Activated naive CD4-positive, alpha-beta T cell treated with anti-CD3 and anti-CD28 coated beads for 36 hours (primary cell): Measurements from ENCODE around the gene VGF. TPM values are rescaled to one million over a fixed set of nuclear protein-coding genes. Genes with fewer than 3 reads are reported as not detected.

Source experiments
- CTCF ChIA-PET: fragments of 350-600 bp; sonication (Branson Sonifier 250); formaldehyde crosslinking; loops from one replicate; lab custom pipeline; 2021; ENCODE audit warnings: antibody characterized with exemption; lab: Charles Lee
- DNase-seq: peaks from one replicate; pipeline ENCODE4 v3.0.0-alpha.2; 2020
- H3K27ac Mint-ChIP-seq: one replicate; pipeline ENCODE4 v1.8.0; 2021; ENCODE audit warnings: mild to moderate bottlenecking, mixed read lengths
- H3K27me3 Mint-ChIP-seq: one replicate; pipeline ENCODE4 v1.8.0; 2021; ENCODE audit warnings: low read depth, mixed read lengths
- H3K36me3 Mint-ChIP-seq: one replicate; pipeline ENCODE4 v1.8.0; 2021; ENCODE audit warnings: low read depth, mixed read lengths
- H3K4me1 Mint-ChIP-seq: one replicate; pipeline ENCODE4 v1.8.0; 2021; ENCODE audit warnings: low read depth, mixed read lengths
- H3K4me3 Mint-ChIP-seq: one replicate; pipeline ENCODE4 v1.8.0; 2021; ENCODE audit warnings: mild to moderate bottlenecking, moderate library complexity, mixed read lengths
- H3K9me3 Mint-ChIP-seq: one replicate; pipeline ENCODE4 v1.8.0; 2021; ENCODE audit warnings: mixed read lengths
- intact Hi-C: fragments of 100-400 bp; cut with micrococcal nuclease; formaldehyde crosslinking; loops from one replicate; pipeline ENCODE4 v1.15.1; 2023
- total RNA-seq, 2 experiments: library from RNA; stranded (reverse); gene quantifications; one replicate each; pipeline ENCODE4 v1.2.3, GENCODE V29; 2021

The VGF gene
- total RNA-seq, 2 experiments from 2014 or later, result not detected

- H3K27ac Mint-ChIP-seq, result no peak within 1 kb of the TSS
These were observed 14.9 kb upstream of the VGF start, which contains the start of gene NAT16 for GRCh38 chr7:101180130-101180755. TSS of gene NAT16 (minus strand) at chr7:101180293. CDS start at chr7:101174807, 5,486 bp downstream.

GRCh38 chr7:101179713-101180112, 14.3 kb upstream of the VGF start:
- CTCF ChIA-PET, result no interaction called here
- intact Hi-C loops, result loop anchor here (10.0 kb wide), 1 partner anchor 105 kb away; no protein-coding TSS in a partner anchor
- Mint-ChIP-seq H3K36me3 (no peaks in the 10 kb centered on the region), H3K4me1 (peaks cover 12% of the 10 kb centered on the region), H3K4me3 (no peak overlapping the region), H3K27me3 (peaks cover 58% of the 10 kb centered on the region), H3K9me3 (no peaks in the 10 kb centered on the region), H3K27ac (no peak overlapping the region)
- DNase-seq, result no peak

More at GRCh38 chr7:101180130-101180755, 14.9 kb upstream of the VGF start, which contains the start of gene NAT16:
- no peaks in the 10 kb centered on the region for H3K9me3 Mint-ChIP-seq
- no peak within 1 kb of the TSS for H3K4me3 Mint-ChIP-seq
- H3K4me1 Mint-ChIP-seq, result peaks cover 12% of the 10 kb centered on the region
- no peak for DNase-seq
- H3K36me3 Mint-ChIP-seq, result no peaks in the 10 kb centered on the region
- CTCF ChIA-PET, result no interaction called here
- intact Hi-C loops, result no loop called here
- H3K27me3 Mint-ChIP-seq, result peaks cover 54% of the 10 kb centered on the region

- CTCF ChIA-PET, result no interaction called here
- no peak for DNase-seq
- Mint-ChIP-seq H3K36me3 (no peaks in the 10 kb centered on the region), H3K27me3 (peaks cover 62% of the 10 kb centered on the region), H3K9me3 (no peaks in the 10 kb centered on the region), H3K4me3 (no peak overlapping the region), H3K4me1 (peaks cover 17% of the 10 kb centered on the region), H3K27ac (no peak overlapping the region)
- intact Hi-C loops, result loop anchor here (10.0 kb wide), 1 partner anchor 106 kb away; no protein-coding TSS in a partner anchor
These were observed 13.7 kb upstream of the VGF start for GRCh38 chr7:101179117-101179516.

- no peaks in the 10 kb centered on the region for H3K36me3 Mint-ChIP-seq
- CTCF ChIA-PET, result interaction anchor here (1.5 to 5.7 kb wide), 2 partner anchors 15 to 34 kb away, joined by 9 to 33 read pairs; no protein-coding TSS in a partner anchor
- H3K4me1 Mint-ChIP-seq, result peaks cover 28% of the 10 kb centered on the region
- intact Hi-C loops, result loop anchor here (10.0 kb wide), 1 partner anchor 107 kb away; no protein-coding TSS in a partner anchor
- no peaks in the 10 kb centered on the region for H3K9me3 Mint-ChIP-seq
- H3K27me3 Mint-ChIP-seq, result peaks cover 72% of the 10 kb centered on the region
- no peak overlapping the region for H3K4me3 Mint-ChIP-seq
- no peak for DNase-seq
- H3K27ac Mint-ChIP-seq, result no peak overlapping the region
These were observed 12.3 kb upstream of the VGF start for GRCh38 chr7:101177644-101178043.

GRCh38 chr7:101175664-101176063, 10.3 kb upstream of the VGF start:
- H3K27me3 Mint-ChIP-seq, result peaks cover 73% of the 10 kb centered on the region
- H3K27ac Mint-ChIP-seq, result no peak overlapping the region
- no peak for DNase-seq
- no peak overlapping the region for H3K4me3 Mint-ChIP-seq
- CTCF ChIA-PET, result interaction anchor here (0.6 to 5.7 kb wide), 5 partner anchors 17 to 536 kb away, joined by 3 to 33 read pairs (median 3); no protein-coding TSS in a partner anchor
- no peaks in the 10 kb centered on the region for H3K9me3 Mint-ChIP-seq
- H3K36me3 Mint-ChIP-seq, result no peaks in the 10 kb centered on the region
- intact Hi-C loops, result loop anchor here (10.0 kb wide), 1 partner anchor 109 kb away; no protein-coding TSS in a partner anchor
- peaks cover 41% of the 10 kb centered on the region for H3K4me1 Mint-ChIP-seq

- no peak overlapping the region for H3K27ac Mint-ChIP-seq
- no peaks in the 10 kb centered on the region for H3K9me3 Mint-ChIP-seq
- H3K27me3 Mint-ChIP-seq, result peaks cover 80% of the 10 kb centered on the region
These were observed 9.0 kb upstream of the VGF start for GRCh38 chr7:101174322-101174854.

GRCh38 chr7:101173752-101174244, 8.4 kb upstream of the VGF start:
- Mint-ChIP-seq H3K9me3 (no peaks in the 10 kb centered on the region), H3K4me3 (peak overlapping the region; percentile 52), H3K27ac (no peak overlapping the region), H3K36me3 (no peaks in the 10 kb centered on the region), H3K4me1 (peaks cover 49% of the 10 kb centered on the region), H3K27me3 (peaks cover 80% of the 10 kb centered on the region)
- CTCF ChIA-PET, result interaction anchor here (0.5 to 5.7 kb wide), 9 partner anchors 14 to 109 kb away, joined by 3 to 33 read pairs (median 4); partner anchors contain the start of gene FIS1
- intact Hi-C loops, result loop anchor here (1.0 to 10.0 kb wide), 2 partner anchors 8 to 111 kb away; partner anchors contain the start of gene VGF
- peak; percentile 84 for DNase-seq

More at GRCh38 chr7:101174322-101174854, 9.0 kb upstream of the VGF start:
- Mint-ChIP-seq H3K4me3 (peak overlapping the region; percentile 8), H3K4me1 (peaks cover 48% of the 10 kb centered on the region), H3K36me3 (no peaks in the 10 kb centered on the region)
- intact Hi-C loops, result loop anchor here (1.0 to 10.0 kb wide), 2 partner anchors 9 to 110 kb away; partner anchors contain the start of gene VGF
- peak; percentile 15 for DNase-seq
- CTCF ChIA-PET, result interaction anchor here (0.6 to 5.7 kb wide), 10 partner anchors 18 to 458 kb away, joined by 3 to 33 read pairs (median 4); partner anchors contain the start of gene SERPINE1

GRCh38 chr7:101172854-101173751, 7.7 kb upstream of the VGF start:
- Mint-ChIP-seq H3K27ac (no peak overlapping the region), H3K36me3 (no peaks in the 10 kb centered on the region), H3K9me3 (no peaks in the 10 kb centered on the region), H3K4me1 (peaks cover 53% of the 10 kb centered on the region), H3K27me3 (peaks cover 81% of the 10 kb centered on the region), H3K4me3 (peak overlapping the region; percentile 42)
- CTCF ChIA-PET, result interaction anchor here (0.5 to 5.7 kb wide), 6 partner anchors 15 to 110 kb away, joined by 3 to 33 read pairs (median 5); partner anchors contain the start of gene FIS1
- DNase-seq, result peak; percentile 57
- intact Hi-C loops, result loop anchor here (10.0 kb wide), 1 partner anchor 112 kb away; no protein-coding TSS in a partner anchor

- Mint-ChIP-seq H3K36me3 (no peaks in the 10 kb centered on the region), H3K27me3 (peaks cover 79% of the 10 kb centered on the region), H3K27ac (no peak overlapping the region), H3K4me1 (peaks cover 60% of the 10 kb centered on the region), H3K9me3 (no peaks in the 10 kb centered on the region), H3K4me3 (peak overlapping the region; percentile 20)
- CTCF ChIA-PET, result interaction anchor here (0.6 to 5.7 kb wide), 5 partner anchors 20 to 129 kb away, joined by 3 to 33 read pairs (median 4); partner anchors contain the start of gene FIS1
- intact Hi-C loops, result loop anchor here (10.0 kb wide), 1 partner anchor 113 kb away; no protein-coding TSS in a partner anchor
- DNase-seq, result peak; percentile 60
These were observed 6.9 kb upstream of the VGF start for GRCh38 chr7:101172005-101172853.

GRCh38 chr7:101171442-101171837, 6.1 kb upstream of the VGF start:
- H3K4me1 Mint-ChIP-seq, result peaks cover 66% of the 10 kb centered on the region
- intact Hi-C loops, result loop anchor here (2.0 to 10.0 kb wide), 2 partner anchors 33 to 113 kb away; no protein-coding TSS in a partner anchor
- no peaks in the 10 kb centered on the region for H3K9me3 Mint-ChIP-seq
- DNase-seq, result no peak
- peaks cover 78% of the 10 kb centered on the region for H3K27me3 Mint-ChIP-seq
- CTCF ChIA-PET, result interaction anchor here (0.6 to 2.8 kb wide), 7 partner anchors 23 to 130 kb away, joined by 3 to 16 read pairs (median 4); no protein-coding TSS in a partner anchor
- H3K36me3 Mint-ChIP-seq, result no peaks in the 10 kb centered on the region
- H3K4me3 Mint-ChIP-seq, result no peak overlapping the region
- H3K27ac Mint-ChIP-seq, result no peak overlapping the region
